Measurements from ENCODE around the gene TAAR1.

DNA sequence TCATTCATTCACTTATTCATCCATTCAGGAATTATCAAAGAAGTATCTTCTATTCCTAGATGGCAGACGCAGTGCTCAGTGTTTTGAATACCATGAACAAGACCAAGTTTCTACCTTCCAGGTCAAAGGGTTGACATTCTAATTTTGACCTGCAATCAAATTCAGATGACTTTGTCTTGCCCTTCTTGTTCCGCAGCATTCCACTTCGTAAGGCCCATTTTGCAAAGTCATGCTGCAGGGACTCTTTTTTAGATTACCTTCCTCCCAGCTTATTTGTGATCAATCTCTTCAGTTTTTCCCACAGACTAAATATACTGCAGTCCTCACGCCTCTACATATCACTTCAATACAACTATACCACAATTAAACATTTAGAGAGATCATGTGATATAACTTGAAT lies 7.1 kb upstream of the TAAR1 start:
- TF ChIP-seq POLR2A (IDR thresholded peaks at IDR 0.05) (no peak), POLR2AphosphoS5 (IDR thresholded peaks at IDR 0.05; ENCODE audit: insufficient read depth in 1 of 2, low read depth in 1 of 2) (no peak)
- TF ChIP-seq, protein P1, sequence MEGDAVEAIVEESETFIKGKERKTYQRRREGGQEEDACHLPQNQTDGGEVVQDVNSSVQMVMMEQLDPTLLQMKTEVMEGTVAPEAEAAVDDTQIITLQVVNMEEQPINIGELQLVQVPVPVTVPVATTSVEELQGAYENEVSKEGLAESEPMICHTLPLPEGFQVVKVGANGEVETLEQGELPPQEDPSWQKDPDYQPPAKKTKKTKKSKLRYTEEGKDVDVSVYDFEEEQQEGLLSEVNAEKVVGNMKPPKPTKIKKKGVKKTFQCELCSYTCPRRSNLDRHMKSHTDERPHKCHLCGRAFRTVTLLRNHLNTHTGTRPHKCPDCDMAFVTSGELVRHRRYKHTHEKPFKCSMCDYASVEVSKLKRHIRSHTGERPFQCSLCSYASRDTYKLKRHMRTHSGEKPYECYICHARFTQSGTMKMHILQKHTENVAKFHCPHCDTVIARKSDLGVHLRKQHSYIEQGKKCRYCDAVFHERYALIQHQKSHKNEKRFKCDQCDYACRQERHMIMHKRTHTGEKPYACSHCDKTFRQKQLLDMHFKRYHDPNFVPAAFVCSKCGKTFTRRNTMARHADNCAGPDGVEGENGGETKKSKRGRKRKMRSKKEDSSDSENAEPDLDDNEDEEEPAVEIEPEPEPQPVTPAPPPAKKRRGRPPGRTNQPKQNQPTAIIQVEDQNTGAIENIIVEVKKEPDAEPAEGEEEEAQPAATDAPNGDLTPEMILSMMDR (IDR thresholded peaks at IDR 0.05): no peak
